Measurements from ENCODE around the gene LAMTOR5.
"Not testable (repeated sequence)": the region's sequence is repeated elsewhere in the genome, so short reads cannot be mapped to it uniquely, and the experiment has no call there.

LAMTOR5 gene

GRCh38 chr1:110426854-110427253 lies 19.4 kb upstream of the LAMTOR5 start:
- DNase-seq (ENCODE audit: low spot score): no peak

- no peak for DNase-seq (ENCODE audit: low spot score)
Observed at GRCh38 chr1:110425612-110426152, 18.2 kb upstream of the LAMTOR5 start.

- no peak for DNase-seq (ENCODE audit: low spot score)
Observed at GRCh38 chr1:110424699-110425611, 17.5 kb upstream of the LAMTOR5 start.

DNA sequence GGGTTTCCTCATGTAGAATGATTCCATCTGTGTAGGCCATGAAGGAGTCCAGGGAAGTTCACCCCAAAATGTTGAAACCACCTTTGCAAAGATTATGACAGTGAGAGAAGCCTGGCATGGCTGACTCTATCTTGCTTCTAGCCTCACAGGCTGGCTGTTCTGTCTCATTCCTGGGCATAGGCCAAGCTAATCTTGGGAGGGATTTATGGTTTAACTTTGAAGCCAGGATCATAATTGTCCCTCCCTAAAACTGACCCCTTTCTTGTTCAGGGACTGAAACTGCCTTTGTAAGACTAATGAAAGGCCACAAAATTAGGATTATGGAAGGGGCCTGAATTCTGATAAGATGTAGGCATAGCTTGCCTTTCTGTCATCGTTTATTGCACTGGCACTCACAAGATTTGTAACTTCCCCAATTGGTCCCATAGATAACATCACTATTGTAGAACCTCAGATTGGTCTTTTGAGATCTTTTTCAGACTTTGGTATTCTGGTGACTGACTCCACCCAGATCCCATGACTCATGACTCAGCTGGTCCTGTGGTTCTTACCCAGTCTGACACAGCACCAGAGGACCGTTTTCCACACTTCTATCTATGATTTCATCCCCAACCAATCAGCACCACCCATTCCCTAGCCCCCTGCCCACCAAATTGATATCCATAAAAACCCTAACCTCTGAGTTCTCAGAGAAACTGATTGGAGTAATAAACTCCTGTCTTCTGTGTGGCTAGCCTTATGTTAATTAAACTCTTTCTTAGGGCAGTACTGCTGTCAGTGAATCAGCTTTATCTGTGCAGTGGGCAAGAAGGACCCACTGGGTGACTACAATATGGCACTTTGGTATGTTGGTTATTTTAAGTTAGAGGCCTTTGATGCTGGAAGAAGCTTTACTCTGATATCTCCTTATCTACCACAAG lies 13.6 kb upstream of the LAMTOR5 start:
- DNase-seq (ENCODE audit: low spot score): no peak

- no peak for DNase-seq (ENCODE audit: low spot score)
Observed at GRCh38 chr1:110420023-110420662, 12.6 kb upstream of the LAMTOR5 start.

GRCh38 chr1:110418729-110419128 lies 11.2 kb upstream of the LAMTOR5 start:
- DNase-seq (ENCODE audit: low spot score): no peak

DNA sequence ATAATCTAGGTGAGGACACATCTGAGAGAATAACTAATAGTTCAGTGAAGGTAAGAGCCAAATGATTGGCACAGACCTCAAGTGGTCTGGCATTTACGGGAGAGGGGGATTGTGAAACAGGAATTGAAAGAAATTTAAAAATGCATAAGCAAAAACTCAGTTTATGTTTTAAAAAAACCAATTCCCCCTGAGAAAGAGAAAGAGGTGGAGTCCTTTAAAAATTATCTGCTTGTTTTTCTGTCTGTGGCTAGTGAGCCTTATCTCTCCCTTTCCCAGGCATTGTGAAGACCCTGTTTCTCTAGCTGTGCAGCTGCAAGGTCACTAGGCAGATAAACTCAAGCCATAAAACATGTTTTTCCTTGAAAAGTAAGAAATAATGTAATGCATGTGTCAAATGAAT lies 5.6 kb upstream of the LAMTOR5 start:
- DNase-seq (ENCODE audit: low spot score): not testable (repeated sequence)

DNA sequence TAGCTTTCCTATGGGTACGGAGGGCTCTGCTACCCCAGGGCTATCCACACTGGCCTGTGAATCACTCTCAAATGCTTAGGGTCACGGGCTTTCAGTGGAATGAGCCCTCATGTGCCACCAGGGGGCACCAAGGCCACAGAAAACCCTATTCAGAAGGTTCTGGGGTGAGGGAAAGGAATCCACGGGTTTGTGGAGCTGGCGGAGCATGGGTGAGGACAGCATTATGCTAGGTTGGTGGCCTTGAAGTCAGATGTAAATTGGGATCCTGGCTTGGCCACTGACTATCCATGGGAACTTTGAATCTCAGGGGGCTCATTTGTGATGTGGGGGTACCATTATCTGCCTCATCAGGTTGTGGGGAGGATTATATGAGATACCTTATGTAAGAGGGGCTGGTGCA lies 5.1 kb upstream of the LAMTOR5 start:
- DNase-seq (ENCODE audit: low spot score): peak; percentile 90

DNA sequence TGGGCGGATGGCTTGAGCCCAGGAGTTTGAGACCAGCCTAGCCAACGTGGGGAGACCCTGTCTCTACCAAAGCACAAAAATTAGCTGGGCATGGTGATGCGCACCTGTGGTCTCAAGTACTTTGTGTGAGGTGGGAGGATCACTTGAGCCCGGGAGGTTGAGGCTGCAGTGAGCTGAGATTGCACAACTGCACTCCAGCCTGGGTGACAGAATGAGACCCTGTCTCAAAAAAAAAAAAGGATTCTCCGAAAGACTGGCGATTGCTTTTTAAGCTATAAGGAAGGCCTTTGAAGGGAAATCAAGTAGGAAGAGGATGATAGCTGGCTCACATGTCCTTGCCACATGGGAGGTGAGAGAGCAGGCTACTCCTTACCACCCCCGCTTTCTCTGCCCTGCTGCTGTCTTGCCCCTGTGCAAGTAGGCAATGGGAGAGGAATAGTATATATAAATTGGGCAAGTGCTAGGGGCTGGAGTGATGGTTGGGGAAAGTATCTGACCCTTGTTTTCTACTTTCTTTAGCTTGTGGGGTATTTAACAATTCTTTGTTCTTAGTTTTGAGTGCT lies 3.8 kb upstream of the LAMTOR5 start:
- no peak for DNase-seq (ENCODE audit: low spot score)

DNA sequence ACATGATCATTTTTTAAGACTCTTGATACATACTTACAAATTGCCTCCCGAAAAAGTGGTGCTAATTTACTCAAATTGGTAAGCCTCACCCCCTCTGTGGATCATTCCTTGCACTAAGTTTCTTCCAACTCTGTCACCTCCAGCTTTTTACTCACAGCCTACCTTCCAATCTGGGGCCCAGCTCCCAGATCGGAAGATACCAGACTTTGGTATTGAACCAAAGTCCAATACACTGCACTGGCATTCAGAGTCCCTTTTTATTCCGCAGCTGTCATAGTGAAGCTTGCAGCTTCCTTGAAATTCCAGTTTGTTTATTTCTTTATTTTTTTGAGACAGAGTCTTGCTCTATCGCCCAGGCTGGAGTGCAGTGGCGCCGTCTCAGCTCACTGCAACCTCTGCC lies 1.8 kb upstream of the LAMTOR5 start:
- DNase-seq (ENCODE audit: low spot score): no peak

- no peak for DNase-seq (ENCODE audit: low spot score)
Observed at GRCh38 chr1:110408488-110408887, 994 bp upstream of the LAMTOR5 start.

GRCh38 chr1:110406407-110406806 lies 1.1 kb downstream of the LAMTOR5 start:
- not testable (repeated sequence) for DNase-seq (ENCODE audit: low spot score)

- no peak for DNase-seq (ENCODE audit: low spot score)
Observed at GRCh38 chr1:110404401-110404800, 3.1 kb downstream of the LAMTOR5 start.

- DNase-seq (ENCODE audit: low spot score): no peak
Observed at GRCh38 chr1:110403805-110404204, 3.7 kb downstream of the LAMTOR5 start.

DNA sequence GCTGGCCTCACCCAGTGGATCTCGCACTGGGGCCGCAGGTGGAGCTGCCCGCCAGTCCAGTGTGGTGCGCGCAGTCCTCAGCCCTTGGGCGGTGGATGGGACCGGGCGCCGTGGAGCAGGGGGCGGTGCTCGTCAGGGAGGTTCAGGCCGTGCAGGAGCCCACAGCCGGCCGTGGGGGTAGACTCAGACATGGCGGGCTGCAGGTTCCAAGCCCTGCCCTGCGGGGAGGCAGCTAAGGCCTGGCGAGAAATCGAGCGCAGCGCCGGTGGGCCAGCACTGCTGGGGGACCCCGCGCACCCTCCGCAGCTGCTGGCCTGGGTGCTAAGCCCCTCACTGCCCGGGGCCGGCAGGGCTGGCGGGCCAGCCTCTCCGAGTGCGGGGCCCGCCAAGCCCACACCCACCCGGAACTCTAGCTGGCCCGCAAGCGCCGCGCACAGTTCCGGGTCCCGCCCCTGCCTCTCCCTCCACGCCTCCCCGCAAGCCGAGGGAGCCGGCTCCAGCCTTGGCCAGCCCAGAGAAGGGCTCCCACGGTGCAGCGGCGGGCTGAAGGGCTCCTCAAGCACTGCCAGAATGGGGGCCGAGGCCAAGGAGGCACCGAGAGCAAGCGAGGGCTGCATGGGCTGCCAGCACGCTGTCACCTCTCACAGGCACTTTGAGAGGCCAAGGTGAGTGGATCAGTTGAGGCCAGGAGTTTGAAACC lies 11.1 kb downstream of the LAMTOR5 start:
- not testable (repeated sequence) for DNase-seq (ENCODE audit: low spot score)

GRCh38 chr1:110394493-110394820 lies 13.0 kb downstream of the LAMTOR5 start:
- DNase-seq (ENCODE audit: low spot score): no peak

- no peak for DNase-seq (ENCODE audit: low spot score)
Observed at GRCh38 chr1:110393691-110394492, 13.6 kb downstream of the LAMTOR5 start.

GRCh38 chr1:110393286-110393685 lies 14.2 kb downstream of the LAMTOR5 start:
- no peak for DNase-seq (ENCODE audit: low spot score)

DNA sequence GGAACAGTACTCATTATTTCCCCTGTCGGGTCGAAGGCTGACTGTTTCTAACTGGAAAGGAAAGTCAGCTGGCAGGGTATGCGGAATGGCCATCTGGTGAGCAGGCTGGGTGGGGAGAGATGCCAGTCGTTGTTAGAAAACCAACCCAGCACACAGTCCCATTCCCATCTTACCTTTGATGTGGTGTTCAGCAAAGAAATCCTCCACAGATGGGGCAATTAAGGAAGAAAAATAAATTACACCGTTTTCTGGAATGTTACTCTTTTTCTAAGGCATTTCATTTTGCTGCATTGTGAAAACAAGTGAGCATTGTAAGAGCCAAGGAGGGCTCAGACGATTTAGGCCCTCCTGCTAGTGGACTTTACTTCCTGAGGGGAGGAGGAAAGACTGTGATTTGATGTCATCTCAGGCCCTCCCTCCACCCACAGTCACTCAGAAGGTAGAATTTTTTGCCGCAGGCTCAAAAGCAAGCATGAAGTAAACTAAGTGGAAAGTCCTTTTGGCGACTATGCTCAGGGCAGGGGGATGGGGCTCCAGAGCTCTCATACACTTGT lies 16.7 kb downstream of the LAMTOR5 start, which contains the start of gene SLC16A4:
Gene SLC16A4, minus strand, starts transcription at position 335 of the 554 bp plus-strand sequence. CDS start 1,703 bp downstream, outside the sequence.
- no peak for DNase-seq (ENCODE audit: low spot score)

- no peak for DNase-seq (ENCODE audit: low spot score)
Observed at GRCh38 chr1:110390096-110390495, 17.4 kb downstream of the LAMTOR5 start.
